ENCODE results near the gene NUP85. TPM values are rescaled to one million over a fixed set of nuclear protein-coding genes. Genes with fewer than 3 reads are reported as not detected.
"Not testable (repeated sequence)": the region's sequence is repeated elsewhere in the genome, so short reads cannot be mapped to it uniquely, and the experiment has no call there.

The NUP85 gene
- total RNA-seq, 1 donor from 2014 or later, result 28.1 TPM

DNA sequence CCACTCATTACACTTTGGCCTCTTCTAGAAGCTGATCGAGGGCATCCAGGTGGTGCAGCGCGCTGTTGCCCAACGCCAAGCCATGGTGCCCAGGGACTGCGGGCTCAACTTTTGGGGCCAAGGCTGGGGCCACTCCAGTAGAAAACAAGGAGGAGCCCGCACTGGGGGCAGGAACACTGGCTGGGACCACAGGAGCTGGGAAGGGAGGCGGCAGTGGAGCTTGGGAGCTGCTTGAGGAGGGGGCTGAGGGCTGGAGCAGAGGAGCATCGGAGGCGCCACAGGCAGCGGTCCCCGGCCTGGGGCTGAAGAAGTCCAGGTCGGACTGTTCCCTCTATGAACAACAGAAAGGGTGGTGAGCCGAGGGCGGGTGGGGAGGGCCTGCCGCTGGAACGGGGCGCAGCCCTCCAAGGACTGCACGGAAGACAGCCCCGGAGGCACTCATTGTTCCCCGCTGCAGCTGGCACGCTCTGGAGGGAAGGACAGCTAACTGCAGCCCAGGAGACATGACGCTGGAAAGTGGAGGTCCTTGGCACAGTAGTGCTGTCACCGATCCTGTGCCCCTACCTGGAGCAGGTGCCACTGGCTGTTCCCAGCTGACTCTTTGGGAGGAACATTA lies 34.4 kb downstream of the NUP85 start:
- FAIRE-seq, result no peak

DNA sequence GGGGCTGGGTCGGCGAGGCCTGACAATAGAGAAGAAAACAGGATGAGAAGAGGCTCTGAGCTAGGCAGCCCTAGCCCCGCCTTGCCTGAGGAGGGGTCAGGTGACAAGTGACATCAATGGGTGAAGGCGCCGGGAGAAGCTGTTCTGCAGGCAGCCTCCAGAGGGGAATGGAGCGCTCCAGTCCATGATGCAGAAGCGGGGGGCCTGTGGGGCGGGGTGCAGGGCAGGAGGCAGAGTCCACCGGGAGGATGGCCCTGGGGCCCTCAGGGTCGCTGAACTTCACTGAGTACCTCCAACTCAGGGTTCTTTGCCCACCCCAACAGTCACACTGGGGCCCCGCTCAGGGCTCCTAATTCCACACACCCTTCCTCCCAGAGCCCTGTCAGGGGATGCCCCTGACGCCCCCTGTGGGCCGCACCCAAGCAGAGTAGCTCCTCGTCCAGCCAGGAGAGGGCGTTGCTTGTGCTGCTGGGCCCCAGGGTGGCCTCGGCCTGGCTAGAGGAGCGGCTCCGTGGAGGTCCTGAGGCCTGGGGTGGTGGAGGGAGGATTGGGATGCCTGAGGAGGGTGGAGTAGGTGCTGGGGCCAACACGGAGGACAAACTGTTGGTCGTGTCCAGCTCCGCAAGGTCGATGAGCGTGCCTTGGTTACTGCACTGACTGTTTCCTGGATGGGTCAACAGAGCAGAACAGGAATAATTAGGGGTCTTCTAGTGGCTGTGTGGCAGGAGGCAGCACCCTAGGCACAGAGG lies 35.1 kb downstream of the NUP85 start:
- FAIRE-seq, result no peak
- peak in 1 of 2 donors; percentile 54 for DNase-seq (ENCODE audit: low spot score in 2 of 2)

More for the DNA sequence above, 34.4 kb downstream of the NUP85 start:
- no peak for DNase-seq (ENCODE audit: low spot score in 2 of 2)

DNA sequence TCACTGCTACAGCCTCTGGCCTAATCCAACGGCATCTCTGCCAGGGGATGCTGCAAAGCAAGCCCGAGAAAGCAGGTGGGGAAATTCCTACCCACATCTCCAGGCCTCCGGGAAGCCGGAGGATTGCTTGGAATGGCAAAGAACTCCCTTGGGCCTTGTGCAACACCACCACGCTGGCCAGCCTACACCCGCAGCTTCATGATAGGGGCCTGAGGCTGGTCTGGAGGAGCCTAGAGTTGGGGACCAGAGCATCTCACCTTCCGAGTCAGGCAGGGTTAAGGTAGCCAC lies 35.6 kb downstream of the NUP85 start:
- DNase-seq (ENCODE audit: low spot score in 2 of 2) (no peak), FAIRE-seq (no peak)

DNA sequence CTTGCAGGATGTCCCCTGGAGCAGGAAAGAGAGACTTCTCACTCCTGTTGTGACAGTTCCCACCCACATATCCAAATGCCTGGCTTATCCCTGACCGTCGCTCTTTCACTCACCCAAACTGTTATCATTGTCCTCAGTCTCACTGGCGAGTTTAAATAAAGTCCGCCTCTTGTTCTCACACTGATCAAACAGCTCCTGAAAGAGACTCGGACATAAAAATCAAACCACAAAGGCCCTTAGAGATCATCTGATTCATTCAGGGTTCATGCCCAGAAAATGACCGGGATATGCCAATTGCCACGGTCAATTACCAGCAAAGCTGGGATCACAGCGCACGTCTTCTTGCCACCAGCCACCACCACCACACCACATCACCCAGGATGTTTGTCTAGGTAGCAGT lies 36.0 kb downstream of the NUP85 start:
- FAIRE-seq (no peak), DNase-seq (ENCODE audit: low spot score in 2 of 2) (no peak)

GRCh38 chr17:75241996-75242460 lies 36.5 kb downstream of the NUP85 start:
- no peak for FAIRE-seq

DNA sequence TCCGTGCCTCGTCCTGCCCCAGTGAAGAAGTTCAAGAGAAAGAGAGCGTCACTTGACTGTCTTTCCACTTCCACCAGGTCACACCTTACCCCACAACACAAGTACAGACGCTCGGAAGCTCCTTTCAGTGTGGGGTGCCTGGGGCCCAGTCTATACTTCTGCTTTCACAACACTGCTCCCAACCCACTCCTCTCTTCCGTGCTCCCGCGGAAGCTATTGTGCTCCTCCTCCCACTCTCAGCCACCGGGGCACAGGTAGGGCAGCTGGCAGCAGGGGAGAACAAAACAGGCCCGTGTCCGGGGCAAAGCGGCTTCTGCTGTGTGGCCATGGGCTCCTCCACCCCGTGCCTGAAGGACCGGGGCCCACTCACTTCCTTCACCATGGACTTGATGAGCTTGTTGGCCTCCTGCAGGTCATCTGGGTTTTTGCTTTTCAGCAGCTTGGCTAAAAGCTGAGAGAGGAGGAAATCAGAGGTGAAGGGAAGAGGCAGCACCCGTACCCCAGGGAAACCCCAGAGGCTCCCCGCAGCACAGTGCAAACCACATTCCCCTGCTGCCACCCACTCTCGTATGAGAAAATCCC lies 37.1 kb downstream of the NUP85 start:
- FAIRE-seq (no peak), DNase-seq (ENCODE audit: low spot score in 2 of 2) (no peak)

More at GRCh38 chr17:75241996-75242460, 36.5 kb downstream of the NUP85 start:
- DNase-seq (ENCODE audit: low spot score in 2 of 2), result no peak

GRCh38 chr17:75244133-75244866 lies 38.8 kb downstream of the NUP85 start:
- FAIRE-seq (no peak), DNase-seq (ENCODE audit: low spot score in 2 of 2) (no peak)

GRCh38 chr17:75245011-75245410 lies 39.5 kb downstream of the NUP85 start:
- no peak for FAIRE-seq
- no peak for DNase-seq (ENCODE audit: low spot score in 2 of 2)

DNA sequence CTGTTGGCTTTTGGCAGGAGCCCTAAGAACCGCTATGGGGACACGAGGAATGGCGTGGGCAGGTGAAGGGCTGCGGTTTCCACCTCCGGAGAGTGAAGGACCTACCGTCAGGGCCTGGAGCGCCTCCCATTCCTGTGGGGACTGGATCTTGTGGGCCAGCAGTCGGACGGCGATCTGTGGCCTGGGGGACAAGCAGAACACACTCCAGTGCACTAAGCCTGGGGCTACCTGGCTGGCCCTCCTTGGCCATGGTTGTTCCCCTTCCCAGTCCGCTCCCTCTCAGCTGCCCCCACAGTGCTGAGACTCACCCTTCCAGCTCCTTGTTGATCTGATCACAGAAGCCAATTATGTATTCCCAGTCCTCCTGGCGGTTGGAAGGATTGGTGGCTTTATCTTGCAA lies 40.9 kb downstream of the NUP85 start:
- no peak for FAIRE-seq
- no peak for DNase-seq (ENCODE audit: low spot score in 2 of 2)

- FAIRE-seq, result no peak
- DNase-seq (ENCODE audit: low spot score in 2 of 2), result no peak
Measured at GRCh38 chr17:75249564-75249963, 44.1 kb downstream of the NUP85 start.

DNA sequence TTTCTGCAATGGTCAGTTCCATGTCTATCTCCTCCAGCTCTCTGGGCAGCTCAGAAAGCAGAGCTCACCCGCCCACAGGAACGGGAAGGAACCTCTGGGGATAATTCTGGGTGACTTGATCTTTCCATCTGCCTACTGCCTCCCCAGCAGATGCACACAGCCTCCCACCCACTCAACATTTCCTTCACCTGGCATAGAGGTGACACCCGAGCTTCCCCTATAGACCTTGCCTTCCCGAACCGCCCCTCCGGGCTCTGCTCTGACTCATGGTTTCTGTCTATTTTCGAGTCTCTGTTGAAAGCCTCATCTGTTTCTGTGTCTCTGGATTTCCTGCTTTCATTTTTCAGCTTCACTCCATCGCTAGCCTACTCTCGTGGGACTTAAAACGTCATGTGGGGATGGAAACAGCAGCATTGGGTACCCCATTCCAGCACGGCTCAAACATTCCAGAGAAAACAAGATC lies 44.6 kb downstream of the NUP85 start:
- FAIRE-seq, result no peak
- no peak for DNase-seq (ENCODE audit: low spot score in 2 of 2)

DNA sequence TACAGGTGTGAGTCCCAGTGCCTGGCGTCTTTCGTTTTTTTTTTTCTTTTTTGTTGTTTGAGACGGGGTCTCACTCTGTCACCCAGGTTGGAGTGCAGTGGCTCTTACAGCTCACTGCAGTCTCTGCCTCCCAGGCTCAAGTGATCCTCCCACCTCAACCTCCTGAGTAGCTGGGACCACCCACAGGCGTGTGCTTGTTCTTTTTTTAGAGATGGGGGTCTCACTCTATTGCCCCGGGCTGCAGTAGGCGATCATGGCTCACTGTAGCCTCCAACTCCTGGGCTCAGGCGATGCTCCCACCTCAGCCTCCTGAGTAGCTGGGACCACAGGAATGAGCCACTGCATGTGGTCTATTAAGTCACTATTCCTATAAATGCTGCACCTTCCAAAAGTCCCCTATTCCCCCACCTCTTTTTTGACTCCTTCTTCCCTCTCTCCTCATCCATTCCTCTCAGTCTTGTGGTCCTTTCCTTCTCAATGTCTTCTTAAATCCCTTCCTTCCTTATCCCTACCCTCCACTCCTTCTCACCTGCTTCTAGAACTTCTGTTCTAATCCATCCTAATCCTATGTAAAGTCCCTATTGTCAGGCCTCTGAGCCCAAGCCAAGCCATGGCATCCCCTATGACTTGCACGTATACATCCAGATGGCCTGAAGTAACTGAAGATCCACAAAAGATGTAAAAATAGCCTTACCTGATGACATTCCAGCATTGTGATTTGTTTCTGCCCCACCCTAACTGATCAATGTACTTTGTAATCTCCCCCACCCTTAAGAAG lies 46.7 kb downstream of the NUP85 start:
- FAIRE-seq (no peak), DNase-seq (ENCODE audit: low spot score in 2 of 2) (no peak)

DNA sequence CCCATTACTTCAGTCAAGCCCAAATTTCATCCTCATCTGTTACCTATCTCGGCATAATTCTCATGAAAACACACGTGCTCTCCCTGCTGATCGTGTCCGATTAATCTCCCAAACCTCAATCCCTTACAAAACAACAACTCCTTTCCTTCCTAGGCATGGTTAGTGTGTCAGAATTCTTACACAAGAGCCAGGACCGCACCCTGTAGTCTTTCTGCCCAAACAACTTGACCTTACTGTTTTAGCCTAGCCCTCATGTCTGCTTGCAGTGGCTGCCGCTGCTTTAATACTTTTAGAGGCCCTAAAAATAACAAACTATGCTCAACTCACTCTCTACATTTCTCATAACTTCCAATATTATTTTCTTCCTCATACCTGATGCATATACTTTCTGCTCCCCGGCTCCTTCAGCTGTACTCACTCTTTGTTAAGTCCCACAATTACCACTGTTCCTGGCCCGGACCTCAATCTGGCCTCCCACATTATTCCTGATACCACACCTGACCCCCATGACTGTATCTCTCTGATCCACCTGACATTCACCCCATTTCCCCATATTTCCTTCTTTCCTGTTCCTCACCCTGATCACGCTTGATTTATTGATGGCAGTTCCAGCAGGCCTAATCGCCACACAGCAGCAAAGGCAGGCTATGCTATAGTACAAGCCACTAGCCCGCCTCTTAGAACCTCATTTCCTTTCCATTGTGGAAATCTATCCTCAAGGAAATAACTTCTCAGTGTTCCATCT lies 50.6 kb downstream of the NUP85 start:
- DNase-seq (ENCODE audit: low spot score in 2 of 2); FAIRE-seq: not testable (repeated sequence)

GRCh38 chr17:75257228-75257627 lies 51.7 kb downstream of the NUP85 start:
- DNase-seq (ENCODE audit: low spot score in 2 of 2); FAIRE-seq: not testable (repeated sequence)

DNA sequence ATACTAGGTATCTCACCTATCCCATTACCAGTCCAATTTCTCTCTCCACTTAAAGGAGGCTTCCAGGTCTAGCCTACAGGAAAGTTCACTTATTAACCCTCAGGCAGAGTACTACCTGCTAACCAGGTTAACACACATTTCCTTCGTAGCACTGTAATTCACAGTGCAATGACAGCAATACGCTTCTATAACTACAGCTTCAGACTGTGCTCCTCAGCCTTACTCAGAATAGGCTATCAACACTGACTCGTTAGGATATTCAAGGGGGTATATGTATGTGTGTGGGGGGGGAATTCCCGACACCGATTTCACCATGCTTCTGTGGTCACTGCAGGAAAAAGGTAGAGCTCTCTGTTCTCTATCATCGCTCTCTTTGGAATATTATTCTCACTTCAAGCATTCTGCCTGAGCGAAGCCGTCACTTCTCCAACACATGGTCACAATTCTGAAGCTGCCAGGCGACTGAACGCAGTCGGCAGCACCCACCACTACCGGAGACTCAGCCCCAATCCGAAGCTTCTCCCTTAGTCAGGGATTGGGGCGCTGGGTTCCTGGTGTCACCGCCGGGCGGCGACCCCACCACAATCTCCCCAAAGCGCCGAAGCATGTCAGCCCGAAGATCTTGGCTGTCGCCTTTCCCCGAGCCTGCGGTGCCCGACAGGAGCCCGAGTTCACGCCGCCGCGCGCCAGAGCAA lies 55.3 kb downstream of the NUP85 start:
- DNase-seq (ENCODE audit: low spot score in 2 of 2) (no peak), FAIRE-seq (no peak)

- DNase-seq (ENCODE audit: low spot score in 2 of 2), result peak; percentile 94 to 95
- FAIRE-seq, result no peak
Measured at GRCh38 chr17:75261336-75262111, 56.0 kb downstream of the NUP85 start, which contains the start of the genes GGA3 and MRPS7. GGA3 (minus strand) TSS chr17:75261606; CDS start chr17:75261587, 19 bp downstream. MRPS7 (plus strand) TSS chr17:75261879; CDS start chr17:75261901, 22 bp downstream.

DNA sequence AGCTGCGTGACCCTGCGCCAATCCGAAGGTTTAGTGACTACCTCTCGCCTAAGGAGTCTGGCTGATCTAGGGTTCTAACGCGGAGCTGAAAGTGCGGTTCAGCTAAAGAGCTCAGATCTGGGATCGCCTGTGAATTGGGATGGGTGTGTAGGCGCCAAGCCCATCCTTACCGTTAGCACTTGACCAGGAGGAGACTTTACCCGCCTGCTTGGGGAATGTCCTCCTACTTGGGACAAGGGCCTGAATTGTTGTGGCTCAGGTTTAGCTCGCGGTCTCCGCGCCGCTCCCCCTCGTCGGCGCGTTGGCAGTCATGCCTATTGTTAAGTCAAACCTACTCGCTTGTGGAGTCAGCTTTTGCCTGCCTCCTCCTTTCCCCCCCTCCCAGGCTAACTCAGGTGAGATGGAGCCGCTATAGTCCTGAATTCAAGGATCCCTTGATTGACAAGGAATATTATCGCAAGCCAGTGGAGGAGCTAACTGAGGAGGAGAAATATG lies 56.7 kb downstream of the NUP85 start:
- no peak for DNase-seq (ENCODE audit: low spot score in 2 of 2)

GRCh38 chr17:75263055-75263454 lies 57.6 kb downstream of the NUP85 start:
- DNase-seq (ENCODE audit: low spot score in 2 of 2) (no peak), FAIRE-seq (no peak)

More for the DNA sequence above, 56.7 kb downstream of the NUP85 start:
- no peak for FAIRE-seq
